Fibroblast of skin of left biceps (primary cell): ENCODE measurements around the gene USP7.

Source experiments
- DNase-seq, 2 experiments: peaks; one replicate each; pipeline ENCODE4 v3.0.0-alpha.2; 2013; ENCODE audit warnings: low read depth in 2 of 2

Gene USP7

DNA sequence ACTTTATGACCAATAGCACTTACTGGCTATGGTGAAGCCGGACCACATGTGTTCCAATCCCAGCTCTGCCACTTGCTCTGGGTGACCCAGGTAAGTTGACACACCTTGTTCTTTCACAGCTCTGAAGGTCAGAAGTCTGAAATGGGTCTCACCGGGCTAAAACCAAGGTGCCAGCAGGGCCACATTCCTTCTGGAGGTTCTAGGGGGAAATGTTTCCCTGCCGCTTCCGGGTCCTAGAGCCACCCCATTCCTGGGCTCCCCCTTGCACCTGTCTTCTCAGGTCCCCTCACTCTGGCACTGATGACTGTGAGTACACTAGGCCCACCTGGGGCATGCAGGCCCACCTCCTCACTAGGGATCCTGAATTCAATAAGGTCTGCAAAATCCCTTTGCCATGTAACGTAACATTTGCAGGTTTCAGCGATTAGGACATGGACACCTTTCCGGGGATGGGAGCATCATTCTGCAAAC lies 11.4 kb downstream of the USP7 start:
- DNase-seq: no peak

DNA sequence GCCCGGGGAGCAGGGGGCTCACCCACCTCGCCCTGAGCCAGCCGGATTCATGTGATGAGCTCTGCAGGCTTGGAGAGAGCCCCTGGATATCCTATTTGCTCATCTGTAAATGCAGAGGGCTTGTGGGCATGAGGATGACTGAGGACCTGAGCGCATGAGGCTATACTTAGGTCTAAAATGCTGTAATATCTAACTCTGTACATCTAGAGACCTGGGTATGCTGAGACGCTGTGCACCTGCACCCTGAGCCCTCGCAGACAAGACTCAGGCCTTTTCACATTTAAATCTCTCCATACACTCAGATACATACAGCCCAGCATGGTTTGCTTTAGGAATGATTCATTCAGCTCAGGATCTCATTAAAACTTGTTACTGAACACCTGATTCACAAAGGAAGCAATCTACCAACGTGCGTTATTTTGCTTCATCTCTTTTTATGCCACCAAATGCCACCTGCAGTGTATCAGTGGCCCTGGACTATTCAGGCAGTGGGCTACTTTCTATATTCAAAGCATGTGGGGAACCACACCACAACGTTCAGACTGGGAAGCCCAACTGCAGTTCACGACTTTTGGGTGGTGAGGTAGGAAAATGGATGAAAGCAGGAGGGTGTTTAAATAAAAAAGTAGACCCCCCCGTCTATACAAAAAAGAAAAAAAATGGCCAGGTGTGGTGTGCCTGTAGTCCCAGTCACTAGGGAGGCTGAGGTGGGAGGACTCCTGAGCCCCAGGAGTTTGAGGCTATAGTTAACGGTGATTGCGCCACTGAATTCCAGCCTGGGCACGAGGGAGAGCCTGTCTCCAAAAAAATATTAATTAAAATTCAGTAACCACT lies 12.0 kb downstream of the USP7 start:
- DNase-seq: no peak

GRCh38 chr16:8950580-8951077 lies 13.1 kb downstream of the USP7 start:
- DNase-seq: no peak

DNA sequence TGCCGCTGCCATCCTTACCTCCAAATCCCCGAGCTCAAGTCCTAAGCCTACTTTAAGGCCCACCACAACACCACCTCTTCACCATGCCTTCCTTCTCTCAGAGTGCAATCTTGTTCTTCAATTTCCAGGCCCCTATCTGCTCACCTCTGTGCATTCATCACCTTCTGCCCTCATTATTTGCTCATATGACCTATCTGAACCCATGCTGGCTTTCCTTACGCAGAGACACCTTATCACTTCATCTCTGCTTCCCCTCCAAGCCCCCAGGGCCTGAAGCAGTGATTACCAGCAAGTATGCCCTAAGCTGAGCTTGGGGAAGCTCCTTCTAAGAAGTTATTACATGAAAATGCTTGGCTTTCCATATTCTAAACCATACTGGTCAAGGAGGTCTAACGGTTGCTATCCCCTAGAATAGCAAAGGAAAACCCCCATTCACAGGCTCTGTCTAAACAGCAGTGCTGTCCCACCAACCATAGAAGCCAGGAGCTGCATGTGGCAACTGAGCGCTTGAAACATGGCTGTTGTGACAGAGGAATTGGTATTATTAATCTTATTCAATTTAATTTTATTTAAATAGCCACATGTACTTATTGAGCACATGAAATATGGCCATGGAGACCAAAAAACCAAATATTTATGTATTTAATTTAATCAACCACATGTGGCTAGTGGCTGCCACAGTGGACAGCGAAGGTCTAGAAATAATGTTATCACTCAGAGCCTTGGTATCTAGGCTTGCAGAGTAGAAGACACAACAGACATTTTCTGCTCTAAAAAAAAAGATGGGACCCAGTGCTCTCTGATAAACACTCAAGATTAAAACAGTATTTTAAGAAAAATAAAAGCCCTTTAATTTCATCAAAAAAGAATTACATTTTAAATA lies 13.9 kb downstream of the USP7 start:
- no peak for DNase-seq

DNA sequence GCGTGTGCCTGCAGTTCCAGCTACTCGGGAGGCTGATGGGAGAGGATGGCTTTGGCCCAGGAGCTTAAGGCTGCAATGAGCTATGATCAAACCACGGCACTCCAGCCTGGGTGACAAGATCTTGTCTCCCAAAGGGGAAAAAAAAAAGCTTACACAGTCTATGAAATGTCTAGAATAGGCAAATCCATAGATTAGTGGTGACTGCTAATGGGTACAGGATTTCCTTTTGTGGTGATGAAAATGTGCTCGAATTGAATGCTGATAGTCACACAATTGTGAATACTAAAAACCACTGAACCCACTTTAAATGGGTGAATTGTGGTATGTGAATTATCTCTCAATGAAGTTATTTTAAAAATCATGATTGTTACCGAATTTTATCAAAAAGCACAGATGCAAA lies 14.9 kb downstream of the USP7 start:
- no peak for DNase-seq

DNA sequence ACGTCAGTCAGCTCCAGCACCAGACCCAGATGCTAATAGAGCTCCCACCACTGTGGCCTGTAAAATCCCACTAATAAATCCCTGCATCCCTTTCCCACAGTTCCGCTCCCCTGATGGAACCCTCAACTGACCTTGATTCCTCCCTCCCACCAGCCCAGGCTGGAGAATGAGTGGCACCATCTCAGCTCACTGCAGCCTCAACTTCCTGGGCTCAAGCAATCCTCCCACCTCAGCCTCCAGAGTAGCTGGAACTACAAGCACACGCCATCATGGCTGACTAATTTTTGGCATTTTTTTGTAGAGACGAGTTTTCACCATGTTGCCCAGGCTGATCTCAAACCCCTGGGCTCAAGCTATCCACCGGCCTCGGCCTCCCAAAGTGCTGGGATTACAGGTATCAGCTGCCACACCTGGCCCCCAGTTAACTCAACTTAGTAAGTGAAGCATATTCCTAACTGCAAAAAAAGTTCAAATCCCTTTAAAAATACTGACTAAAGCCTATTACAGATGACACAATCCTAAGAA lies 15.6 kb downstream of the USP7 start:
- DNase-seq: no peak

- no peak for DNase-seq
These were observed 17.2 kb downstream of the USP7 start for GRCh38 chr16:8946544-8946943.

DNA sequence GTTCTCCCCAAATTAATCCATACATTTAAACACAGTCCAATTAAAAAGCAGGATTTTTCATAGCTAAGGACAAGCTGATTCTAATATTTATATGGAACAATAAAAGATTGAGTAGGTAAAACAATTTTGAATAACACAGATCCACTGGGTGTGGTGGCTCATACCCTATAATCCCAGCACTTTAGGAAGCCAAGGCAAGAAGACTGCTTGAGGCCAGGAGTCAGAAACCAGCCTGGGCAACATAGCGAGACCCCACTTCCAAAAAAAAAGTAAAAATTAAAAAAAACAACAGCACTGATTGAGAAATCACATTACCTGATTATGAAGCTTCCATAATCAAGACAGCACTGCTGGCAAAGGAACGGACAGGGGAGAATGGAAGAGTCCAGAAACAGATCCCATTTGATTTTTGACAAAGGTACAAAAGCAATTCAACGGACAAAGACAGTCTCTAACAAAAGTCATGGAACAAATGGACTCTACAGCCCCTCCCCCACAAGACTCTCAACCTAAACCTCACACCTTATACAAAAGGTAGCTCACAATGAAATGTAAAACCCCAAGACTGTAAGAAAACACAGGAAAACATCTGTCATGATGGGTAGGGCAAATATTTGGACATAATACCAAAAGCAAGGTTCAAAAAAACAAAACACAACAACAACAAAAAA lies 17.9 kb downstream of the USP7 start:
- DNase-seq: no peak

GRCh38 chr16:8943966-8944759 lies 19.5 kb downstream of the USP7 start:
- no peak for DNase-seq

DNA sequence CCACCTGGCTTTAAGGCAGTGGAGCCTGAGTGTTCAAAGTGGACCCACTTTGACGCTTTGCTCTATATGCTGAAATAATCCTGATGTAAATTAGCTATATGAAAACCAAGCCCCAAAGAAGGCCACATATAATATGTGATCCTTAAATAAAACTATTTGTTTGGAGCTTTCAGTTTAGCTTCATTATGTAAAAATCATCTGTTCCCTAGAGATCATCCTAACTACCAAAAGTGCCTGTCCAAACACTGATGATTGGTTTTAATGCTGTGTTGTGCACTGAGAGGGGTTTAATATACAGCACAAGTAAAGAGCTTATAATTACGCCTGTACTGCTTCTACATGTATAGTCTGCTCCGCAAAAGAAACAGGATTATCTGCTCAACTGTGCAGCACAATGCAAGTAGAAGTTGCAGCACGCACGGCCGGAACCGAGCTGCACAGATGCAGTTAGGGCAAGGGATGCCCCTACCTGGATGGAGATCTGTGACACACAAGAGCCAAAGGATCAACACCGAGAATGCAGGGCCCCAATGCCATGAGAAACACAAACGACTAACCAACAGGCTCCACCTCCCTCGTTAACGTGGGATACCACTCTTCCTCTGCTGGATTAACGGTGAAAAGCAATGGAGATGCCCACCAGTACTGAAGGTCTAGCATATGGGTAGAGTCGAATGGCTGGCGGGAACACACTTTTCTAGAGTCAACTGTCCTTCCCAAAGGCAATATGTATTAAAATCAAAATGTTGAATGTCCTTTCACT lies 20.5 kb downstream of the USP7 start:
- no peak for DNase-seq

- no peak for DNase-seq
These were observed 21.9 kb downstream of the USP7 start for GRCh38 chr16:8941718-8942344.

- no peak for DNase-seq
These were observed 25.9 kb downstream of the USP7 start for GRCh38 chr16:8937803-8938202.

DNA sequence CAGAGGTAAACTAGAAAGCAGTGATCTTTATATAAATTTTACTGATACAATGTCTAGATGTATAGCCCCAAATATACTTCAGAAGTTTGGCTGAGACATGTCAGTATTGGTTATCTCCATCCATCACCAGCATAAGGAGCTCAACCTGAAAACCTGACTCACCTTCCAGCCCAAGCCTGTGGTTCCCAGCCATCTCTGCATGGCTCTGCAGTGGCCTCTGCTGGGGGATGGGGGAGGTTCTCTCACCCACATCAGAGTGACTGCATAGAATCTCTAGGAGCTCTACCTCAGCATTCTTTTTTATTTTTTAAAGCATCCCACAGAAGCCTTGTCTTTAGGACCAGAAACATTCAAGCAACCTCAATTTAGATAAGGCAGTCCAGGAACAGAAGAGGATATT lies 27.3 kb downstream of the USP7 start:
- no peak for DNase-seq

- DNase-seq: no peak
These were observed 27.7 kb downstream of the USP7 start for GRCh38 chr16:8935989-8936388.

GRCh38 chr16:8934601-8935000 lies 29.1 kb downstream of the USP7 start:
- DNase-seq: no peak

- no peak for DNase-seq
These were observed 31.8 kb downstream of the USP7 start for GRCh38 chr16:8931859-8932258.

DNA sequence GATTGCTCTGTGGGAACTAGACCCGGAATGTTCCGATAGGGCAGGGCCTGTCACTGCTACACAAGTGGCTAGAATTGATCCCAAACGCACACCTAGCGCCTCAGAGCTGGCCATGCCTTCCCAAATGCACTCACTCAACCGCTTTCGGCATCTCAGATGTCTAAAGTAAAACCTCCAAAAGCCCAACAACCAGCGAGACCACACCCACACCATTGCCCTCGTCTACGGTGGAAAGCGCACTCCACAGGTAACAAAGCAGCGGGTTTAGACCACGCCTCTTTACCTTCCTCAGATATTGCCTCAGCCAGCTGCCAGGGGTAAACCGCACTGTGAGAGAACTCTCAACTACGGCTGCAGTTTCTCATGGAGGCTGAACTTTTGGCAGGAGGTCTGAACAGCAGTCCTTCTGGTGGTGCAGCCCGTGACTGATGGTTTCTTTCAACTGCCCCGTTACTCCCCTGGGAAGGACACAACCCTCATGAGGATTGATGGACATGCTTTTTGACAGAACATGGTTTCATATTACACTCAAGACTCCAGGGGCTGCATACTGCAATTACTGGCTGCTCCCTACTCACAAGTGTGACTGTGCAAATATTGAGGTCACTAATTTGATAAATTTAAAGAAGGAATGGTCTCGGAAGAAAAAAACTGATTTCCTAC lies 34.5 kb downstream of the USP7 start:
- DNase-seq: no peak

DNA sequence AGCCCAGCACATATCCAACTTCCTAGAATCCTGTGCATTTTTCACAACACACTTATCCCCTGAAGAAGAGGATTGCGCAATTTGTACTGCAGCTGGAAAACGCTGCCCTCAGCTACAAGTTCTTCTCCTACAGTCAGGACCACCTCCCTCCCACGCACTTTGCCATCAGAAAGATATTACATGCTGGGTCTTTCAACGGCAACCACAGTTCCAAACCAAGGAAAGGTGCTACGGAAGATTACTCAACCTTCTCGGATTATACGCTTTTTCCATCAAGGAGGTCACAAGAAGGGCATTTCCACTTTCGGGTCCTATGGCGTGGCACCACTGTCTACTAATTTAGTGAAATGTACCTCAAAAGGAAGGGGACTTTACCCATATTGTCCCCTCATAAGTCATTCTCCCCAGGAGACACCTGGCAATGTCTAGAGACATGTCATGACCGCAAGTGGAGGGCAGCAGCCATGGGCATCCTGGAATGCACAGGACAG lies 35.2 kb downstream of the USP7 start:
- no peak for DNase-seq

DNA sequence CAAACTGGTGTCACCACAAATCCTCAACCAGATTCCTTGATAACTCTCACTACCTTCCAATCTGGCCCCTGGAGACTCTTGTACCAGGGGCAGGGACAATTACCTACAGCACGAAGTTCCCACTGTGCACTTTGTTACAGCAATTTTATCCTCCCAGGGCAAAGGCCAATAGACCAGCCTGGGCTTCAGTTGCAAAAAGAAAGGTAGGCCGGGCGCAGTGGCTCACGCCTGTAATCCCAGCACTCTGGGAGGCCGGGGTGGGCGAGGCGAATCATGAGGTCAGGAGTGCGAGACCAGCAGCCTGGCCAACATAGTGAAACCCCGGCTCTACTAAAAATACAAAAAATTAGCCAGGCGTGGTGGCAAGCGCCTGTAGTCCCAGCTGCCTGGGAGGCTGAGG lies 36.9 kb downstream of the USP7 start:
- DNase-seq: no peak
